ENCODE measurements around the gene YIF1B.

YIF1B gene

DNA sequence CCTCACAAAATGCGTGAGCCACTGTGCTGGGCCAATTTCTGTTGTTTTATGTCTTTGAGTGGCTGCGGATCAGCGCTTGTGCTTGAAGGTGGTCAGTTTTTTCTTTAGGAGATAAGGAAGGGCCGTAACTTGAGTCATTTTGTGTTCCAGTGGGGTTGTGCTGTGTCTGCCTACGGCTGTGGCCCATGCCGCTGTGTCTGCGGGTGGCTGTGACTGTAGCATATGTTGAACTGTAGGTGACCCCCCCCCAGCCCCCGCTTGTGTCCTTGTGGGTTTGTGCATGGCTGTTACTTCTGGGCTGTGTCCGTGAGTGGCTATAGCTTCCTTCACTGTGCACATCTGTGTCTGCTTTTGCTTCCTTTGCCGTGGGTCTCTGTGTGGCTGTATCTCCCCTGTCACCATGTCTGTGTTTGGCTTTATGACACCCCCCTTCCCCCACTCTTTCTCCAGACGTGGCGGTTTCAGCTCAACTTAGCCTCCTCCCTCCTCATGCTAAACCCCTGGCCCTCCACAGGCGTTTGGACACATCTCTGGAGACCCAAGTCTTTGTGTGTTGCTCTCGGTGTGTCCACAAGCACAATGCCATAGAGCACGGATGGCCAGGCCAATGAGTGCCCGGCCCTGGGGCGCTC is 60.2 kb downstream of the YIF1B start:
- Histone ChIP-seq H3K27me3 (ENCODE audit: control insufficient read depth in 5 of 5, insufficient read depth in 4 of 5, low read length in 5 of 5) (no peaks in the 10 kb centered on the region), H3K4me1 (ENCODE audit: control insufficient read depth in 5 of 5, insufficient read depth in 5 of 5, low read length in 5 of 5) (peaks cover 7 to 61% (median 47%) of the 10 kb centered on the region in 5 donors), H3K36me3 (ENCODE audit: control insufficient read depth in 5 of 5, insufficient read depth in 5 of 5, low read length in 5 of 5) (peaks cover 0 to 2% (median 0%) of the 10 kb centered on the region in 5 donors), H3K9ac (ENCODE audit: low read length in 5 of 5) (peak overlapping the region in 2 of 5 donors; percentile 7 to 57), H3K27ac (ENCODE audit: low read depth, low read length) (peak overlapping the region; percentile 60), H3K9me3 (ENCODE audit: control insufficient read depth in 5 of 5, low read length in 5 of 5) (no peaks in the 10 kb centered on the region), H3K4me3 (ENCODE audit: low read depth in 1 of 5, low read length in 5 of 5) (peak overlapping the region; percentile 58 to 83 (median 71))

DNA sequence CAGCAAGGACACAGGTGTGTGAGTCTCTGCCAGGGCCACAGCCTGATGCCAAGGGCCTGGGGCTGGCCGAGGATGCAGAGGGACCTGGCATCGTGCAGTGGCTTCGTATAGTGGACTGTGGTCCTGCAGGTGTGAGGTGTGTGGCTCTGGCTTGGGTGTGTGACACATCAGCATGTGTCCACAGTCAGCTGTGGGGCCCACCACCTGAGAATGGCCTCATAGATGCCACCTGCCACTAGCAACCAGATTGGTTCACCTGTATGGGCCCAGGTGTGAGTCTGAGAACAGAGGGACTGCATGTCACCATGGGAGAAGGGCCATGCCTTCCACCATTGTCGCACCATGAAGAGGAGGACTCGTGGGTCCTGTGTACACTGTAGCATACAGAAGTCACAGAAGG is 62.0 kb downstream of the YIF1B start:
- H3K36me3 ChIP-seq (ENCODE audit: control insufficient read depth in 5 of 5, insufficient read depth in 5 of 5, low read length in 5 of 5) = peaks cover 0 to 2% (median 0%) of the 10 kb centered on the region in 5 donors
- H3K4me1 ChIP-seq (ENCODE audit: control insufficient read depth in 5 of 5, insufficient read depth in 5 of 5, low read length in 5 of 5) = peaks cover 7 to 64% (median 47%) of the 10 kb centered on the region in 5 donors
- no peaks in the 10 kb centered on the region for H3K9me3 ChIP-seq (ENCODE audit: control insufficient read depth in 5 of 5, low read length in 5 of 5)
- peak overlapping the region; percentile 96 for H3K27ac ChIP-seq (ENCODE audit: low read depth, low read length)
- H3K9ac ChIP-seq (ENCODE audit: low read length in 5 of 5) = peak overlapping the region in 3 of 5 donors; percentile 21 to 65 (median 45)
- H3K27me3 ChIP-seq (ENCODE audit: control insufficient read depth in 5 of 5, insufficient read depth in 4 of 5, low read length in 5 of 5) = no peaks in the 10 kb centered on the region
- peak overlapping the region in 3 of 5 donors; percentile 44 to 55 (median 46) for H3K4me3 ChIP-seq (ENCODE audit: low read depth in 1 of 5, low read length in 5 of 5)

Data from subcutaneous abdominal adipose tissue (tissue), 5 donors.